PC-9 (cell line): ENCODE results near the gene MAP2K6.

Experiments used
- CTCF ChIP-seq: fragments of 200-600 bp; sonication (generic); conservative IDR thresholded peaks from 2 replicates; pipeline ENCODE4 v1.6.1; 2017; ENCODE audit warnings: mixed run types, antibody characterized with exemption, mild to moderate bottlenecking, moderate library complexity
- EZH2 ChIP-seq: fragments of 200-600 bp; sonication (generic); IDR thresholded peaks from 2 replicates; pipeline ENCODE4 v1.8.0; 2017; ENCODE audit warnings: antibody characterized with exemption, low read depth

- TF ChIP-seq CTCF (no peak), EZH2 (no peak)
Measured at GRCh38 chr17:69540356-69540755, 125.9 kb downstream of the MAP2K6 start.
